H9 (cell line): ENCODE results near the gene COL4A6. TPM values are rescaled to one million over a fixed set of nuclear protein-coding genes. Genes with fewer than 3 reads are reported as not detected.

ENCODE experiments used
- DNase-seq: peaks from one replicate; pipeline ENCODE4 v3.0.0-alpha.2; 2017
- H2AFZ ChIP-seq: one replicate; pipeline ENCODE4 v1.6.1; 2013; ENCODE audit warnings: mild to moderate bottlenecking, low read length, control low read depth, moderate library complexity
- H2AK5ac ChIP-seq: 2 replicates; pipeline ENCODE4 v1.6.1; 2013; ENCODE audit warnings: low read length, control low read depth, mixed read lengths; ENCODE audit not compliant: insufficient read length
- H2BK120ac ChIP-seq: one replicate; pipeline ENCODE4 v1.6.1; 2013; ENCODE audit warnings: low read depth, mild to moderate bottlenecking, low read length, control low read depth, inconsistent platforms; ENCODE audit not compliant: poor library complexity, severe bottlenecking
- H2BK12ac ChIP-seq: 2 replicates; pipeline ENCODE4 v1.6.1; 2013; ENCODE audit warnings: low read length, control low read depth, mixed read lengths, low read depth; ENCODE audit not compliant: insufficient read length
- H2BK15ac ChIP-seq: 2 replicates; pipeline ENCODE4 v1.6.1; 2013; ENCODE audit warnings: low read depth, low read length, control low read depth
- H2BK20ac ChIP-seq: one replicate; pipeline ENCODE4 v1.6.1; 2013; ENCODE audit warnings: low read depth, mild to moderate bottlenecking, low read length, control low read depth, inconsistent platforms; ENCODE audit not compliant: poor library complexity, severe bottlenecking
- H2BK5ac ChIP-seq: 2 replicates; pipeline ENCODE4 v1.6.1; 2013; ENCODE audit warnings: low read length, control low read depth, mixed read lengths; ENCODE audit not compliant: insufficient read length
- H3K14ac ChIP-seq: 2 replicates; pipeline ENCODE4 v1.6.1; 2013; ENCODE audit warnings: low read length, control low read depth; ENCODE audit not compliant: insufficient read depth
- H3K18ac ChIP-seq: 2 replicates; pipeline ENCODE4 v1.6.1; 2013; ENCODE audit warnings: low read depth, mild to moderate bottlenecking, mixed read lengths, low read length, control low read depth; ENCODE audit not compliant: insufficient read length
- H3K23ac ChIP-seq: 2 replicates; pipeline ENCODE4 v1.6.1; 2013; ENCODE audit warnings: low read length, control low read depth, mixed read lengths, low read depth; ENCODE audit not compliant: insufficient read length
- H3K23me2 ChIP-seq: 2 replicates; pipeline ENCODE4 v1.6.1; 2013; ENCODE audit warnings: low read depth, mild to moderate bottlenecking, mixed read lengths, low read length, control low read depth; ENCODE audit not compliant: insufficient read length, poor library complexity, severe bottlenecking
- H3K27ac ChIP-seq: 2 replicates; pipeline ENCODE4 v1.5.1; 2013; ENCODE audit warnings: low read length, control low read depth, mixed read lengths, low read depth; ENCODE audit not compliant: insufficient read length
- H3K27me3 ChIP-seq: 2 replicates; pipeline ENCODE4 v1.6.1; 2013; ENCODE audit warnings: low read length, control low read depth, inconsistent platforms; ENCODE audit not compliant: insufficient read depth
- H3K4ac ChIP-seq: 2 replicates; pipeline ENCODE4 v1.6.1; 2013; ENCODE audit warnings: low read depth, mild to moderate bottlenecking, control low read depth, inconsistent platforms, low read length, moderate library complexity
- H3K4me1 ChIP-seq: 2 replicates; pipeline ENCODE4 v1.6.1; 2013; ENCODE audit warnings: low read length, control low read depth, inconsistent platforms; ENCODE audit not compliant: insufficient read depth
- H3K4me2 ChIP-seq: 2 replicates; pipeline ENCODE4 v1.6.1; 2013; ENCODE audit warnings: low read length, control low read depth, mixed read lengths; ENCODE audit not compliant: insufficient read length, insufficient read depth
- H3K56ac ChIP-seq: 2 replicates; pipeline ENCODE4 v1.6.1; 2013; ENCODE audit warnings: low read depth, mild to moderate bottlenecking, mixed read lengths, low read length, control low read depth; ENCODE audit not compliant: insufficient read length
- H3K79me1 ChIP-seq: 2 replicates; pipeline ENCODE4 v1.6.1; 2013; ENCODE audit warnings: low read depth, mild to moderate bottlenecking, moderate library complexity, low read length, control low read depth, inconsistent platforms; ENCODE audit not compliant: insufficient read depth, poor library complexity, severe bottlenecking
- H3K79me2 ChIP-seq: 2 replicates; pipeline ENCODE4 v1.6.1; 2013; ENCODE audit warnings: low read length, control low read depth, inconsistent platforms; ENCODE audit not compliant: insufficient read depth
- H3K9ac ChIP-seq: 2 replicates; pipeline ENCODE4 v1.6.1; 2013; ENCODE audit warnings: low read length, control low read depth, mixed read lengths; ENCODE audit not compliant: insufficient read length; ENCODE audit errors: extremely low read depth
- H3K9me3 ChIP-seq: one replicate; pipeline ENCODE4 v1.6.1; 2013; ENCODE audit warnings: low read depth, low read length, inconsistent platforms; ENCODE audit not compliant: control insufficient read depth
- H3T11ph ChIP-seq: one replicate; pipeline ENCODE4 v1.6.1; 2013; ENCODE audit warnings: mild to moderate bottlenecking, low read length, control low read depth, inconsistent platforms
- H4K20me1 ChIP-seq: one replicate; pipeline ENCODE4 v1.6.1; 2013; ENCODE audit not compliant: control insufficient read depth, insufficient read length, insufficient read depth
- H4K5ac ChIP-seq: 2 replicates; pipeline ENCODE4 v1.6.1; 2013; ENCODE audit warnings: low read depth, mild to moderate bottlenecking, mixed read lengths, low read length, control low read depth; ENCODE audit not compliant: insufficient read length
- H4K8ac ChIP-seq: replicated peaks from 2 replicates; pipeline ENCODE4 v1.6.1; 2013; ENCODE audit warnings: low read length, control low read depth, mixed read lengths, low read depth; ENCODE audit not compliant: insufficient read length
- H4K91ac ChIP-seq: 2 replicates; pipeline ENCODE4 v1.6.1; 2013; ENCODE audit warnings: low read depth, mild to moderate bottlenecking, moderate library complexity, mixed read lengths, low read length, control low read depth; ENCODE audit not compliant: insufficient read length
- H3K27ac Mint-ChIP-seq, 3 experiments: 2 replicates in 2 of 3; 3 replicates in 1 of 3; pipeline ENCODE4 v1.8.0; 2020 to 2021; ENCODE audit warnings: mixed read lengths in 3 of 3, mild to moderate bottlenecking in 1 of 3, moderate library complexity in 1 of 3
- H3K27me3 Mint-ChIP-seq: 2 replicates; pipeline ENCODE4 v1.8.0; 2021; ENCODE audit warnings: low read depth, mild to moderate bottlenecking, moderate library complexity, mixed read lengths
- H3K36me3 Mint-ChIP-seq, 3 experiments: 2 replicates in 2 of 3; 3 replicates in 1 of 3; pipeline ENCODE4 v1.8.0; 2020 to 2021; ENCODE audit warnings: low read depth in 3 of 3, mixed read lengths in 3 of 3; ENCODE audit not compliant: insufficient read depth in 1 of 3
- H3K4me1 Mint-ChIP-seq, 2 experiments: 2 replicates each; pipeline ENCODE4 v1.8.0; 2020; ENCODE audit warnings: mixed read lengths in 2 of 2
- H3K4me3 Mint-ChIP-seq, 2 experiments: 2 replicates in 1 of 2; 3 replicates in 1 of 2; pipeline ENCODE4 v1.8.0; 2020 to 2021; ENCODE audit warnings: mild to moderate bottlenecking in 2 of 2, mixed read lengths in 2 of 2, moderate library complexity in 1 of 2
- H3K9me3 Mint-ChIP-seq, 2 experiments: 2 replicates in 1 of 2; 3 replicates in 1 of 2; pipeline ENCODE4 v1.8.0; 2020; ENCODE audit warnings: mild to moderate bottlenecking in 2 of 2, mixed read lengths in 2 of 2, moderate library complexity in 1 of 2
- CTCF ChIP-seq: fragments of 200-600 bp; sonication (generic); conservative IDR thresholded peaks from 3 replicates; pipeline ENCODE4 v1.8.0; 2021; ENCODE audit warnings: antibody characterized with exemption, mild to moderate bottlenecking
- WGBS: extraction: QIAGEN DNeasy Blood & Tissue Kit; methylation state at CpG from one replicate; pipeline ENCODE4 v1.1.7; 2013; ENCODE audit warnings: missing lambda C conversion rate, low lambda C conversion rate, mixed read lengths; ENCODE audit not compliant: insufficient read length; ENCODE audit errors: extremely low coverage; 5-methylcytosine and 5-hydroxymethylcytosine counted together
- total RNA-seq: library from RNA; stranded (reverse); gene quantifications from 2 replicates; pipeline ENCODE4 v1.2.1, GENCODE V29; 2021

Gene COL4A6
- total RNA-seq, 1 experiment from 2014 or later = 16.7 TPM

- H3K27ac Mint-ChIP-seq = no peak overlapping the region
- H2AK5ac ChIP-seq = no peak overlapping the region
- H2BK5ac ChIP-seq = no peak overlapping the region
- H3K36me3 Mint-ChIP-seq = no peaks in the 10 kb centered on the region
- no peak overlapping the region for H4K8ac ChIP-seq
- no CpG with 5 or more reads among the region's 2 CpGs for WGBS
- no peak overlapping the region for H2BK120ac ChIP-seq
- H3K9ac ChIP-seq = no peak overlapping the region
- no peaks in the 10 kb centered on the region for H3K9me3 ChIP-seq
- H3K4me3 Mint-ChIP-seq = no peak overlapping the region
- H3K79me1 ChIP-seq = no peaks in the 10 kb centered on the region
- H4K5ac ChIP-seq = no peak overlapping the region
- no peaks in the 10 kb centered on the region for H4K20me1 ChIP-seq
- no peaks in the 10 kb centered on the region for H3K79me2 ChIP-seq
- no peaks in the 10 kb centered on the region for H3K9me3 Mint-ChIP-seq
- no peak overlapping the region for H3K27ac ChIP-seq
- H2BK12ac ChIP-seq = no peak overlapping the region
- no peak overlapping the region for H3K14ac ChIP-seq
- no peak overlapping the region for H2BK15ac ChIP-seq
- no peak for TF ChIP-seq CTCF
- H3K4me1 ChIP-seq = no peaks in the 10 kb centered on the region
- DNase-seq = no peak
- H4K91ac ChIP-seq = no peak overlapping the region
- no peak overlapping the region for H3K4me2 ChIP-seq
- H3K4ac ChIP-seq = no peak overlapping the region
- H3K23me2 ChIP-seq = no peaks in the 10 kb centered on the region
- H3T11ph ChIP-seq = no peak overlapping the region
- no peak overlapping the region for H3K23ac ChIP-seq
- no peak overlapping the region for H3K56ac ChIP-seq
- H3K18ac ChIP-seq = no peak overlapping the region
- H3K27me3 Mint-ChIP-seq = no peaks in the 10 kb centered on the region
- no peak overlapping the region for H2BK20ac ChIP-seq
- H3K27me3 ChIP-seq = no peaks in the 10 kb centered on the region
- peaks cover 4 to 7% of the 10 kb centered on the region in 2 experiments; a peak in 3 of 4 replicates for H3K4me1 Mint-ChIP-seq
- H2AFZ ChIP-seq = no peak overlapping the region
Observed at GRCh38 chrX:108199041-108199440, 239.2 kb downstream of the COL4A6 start.
